ENCODE data around the gene AIFM3. TPM values are rescaled to one million over a fixed set of nuclear protein-coding genes. Genes with fewer than 3 reads are reported as not detected.

Gene AIFM3
- total RNA-seq, 1 experiment from 2014 or later: 9.7 TPM

GRCh38 chr22:20931126-20931654 is 35.9 kb upstream of the AIFM3 start:
- no peak for TF ChIP-seq CBX3 (IDR thresholded peaks at IDR 0.05; ENCODE audit: low read depth)
- no peak for TF ChIP-seq RAD21 (IDR thresholded peaks at IDR 0.05; ENCODE audit: low read depth)
- no peak for TF ChIP-seq SP1 (IDR thresholded peaks at IDR 0.05; ENCODE audit: low read depth)
- TF ChIP-seq ZNF274 (IDR thresholded peaks at IDR 0.05; ENCODE audit: low read depth, low read length): no peak
- no peak for TF ChIP-seq POLR2A (IDR thresholded peaks at IDR 0.05; ENCODE audit: borderline replicate concordance, extremely low read depth, insufficient read depth, insufficient read length)
- TF ChIP-seq JUND (IDR thresholded peaks at IDR 0.05): no peak
- no peak for TF ChIP-seq SRF (IDR thresholded peaks at IDR 0.05; ENCODE audit: low read depth)
- no peak for TF ChIP-seq ZFX (IDR thresholded peaks at IDR 0.05)
- TF ChIP-seq CTCF (IDR thresholded peaks at IDR 0.05 in 2 of 3, conservative IDR thresholded peaks at IDR 0.05 in 1 of 3; ENCODE audit: borderline replicate concordance in 1 of 3, insufficient read depth in 1 of 3, low read depth in 2 of 3, low read length in 2 of 3): no peak
- no peak for TF ChIP-seq FOSL1 (IDR thresholded peaks at IDR 0.05; ENCODE audit: low read depth)
- no peak for TF ChIP-seq TCF7L2 (IDR thresholded peaks at IDR 0.05; ENCODE audit: borderline replicate concordance, extremely low read depth, insufficient read depth, insufficient read length)
- no peak for TF ChIP-seq EZH2phosphoT487 (IDR thresholded peaks at IDR 0.05; ENCODE audit: borderline replicate concordance)
- Histone ChIP-seq H3K4me2 (ENCODE audit: low read length) (no peak overlapping the region), H2AFZ (ENCODE audit: low read depth, low read length, poor library complexity, severe bottlenecking) (no peak overlapping the region), H3K4me1 (ENCODE audit: control insufficient read depth in 1 of 2, insufficient read depth in 2 of 2, low read length in 2 of 2) (no peaks in the 10 kb centered on the region), H3K9me3 (ENCODE audit: control insufficient read depth in 1 of 2, insufficient read depth in 1 of 2, low read depth in 1 of 2, low read length in 2 of 2) (no peaks in the 10 kb centered on the region), H3K36me3 (ENCODE audit: control insufficient read depth in 1 of 2, insufficient read depth in 2 of 2, low read length in 2 of 2) (peaks cover 12 to 19% of the 10 kb centered on the region in 2 experiments; a peak in 3 of 4 replicates), H3K4me3 (replicated peaks in 1 of 2; ENCODE audit: low read depth in 1 of 2, low read length in 2 of 2) (no peak overlapping the region), H3K9me2 (ENCODE audit: insufficient read depth) (no peaks in the 10 kb centered on the region), H3K79me2 (ENCODE audit: insufficient read depth, low read length) (peaks cover 99% of the 10 kb centered on the region), H3K9ac (ENCODE audit: low read length) (no peak overlapping the region), H3K27me3 (ENCODE audit: insufficient read depth, low read length) (no peaks in the 10 kb centered on the region), H3K27ac (ENCODE audit: low read depth, low read length) (no peak overlapping the region), H4K20me1 (ENCODE audit: insufficient read depth) (peaks cover 33% of the 10 kb centered on the region; the same call in 1 of the 2 replicates)
- RAD21 ChIA-PET (ENCODE audit: low non-redundant PET in 1 of 2, low total read pairs in 2 of 2, uncharacterized antibody in 2 of 2, unreplicated experiment in 2 of 2): no interaction called here
- POLR2A ChIA-PET: interaction anchor here (1.2 kb wide), 1 partner anchor 9 kb away, joined by 3 read pairs; no protein-coding TSS in a partner anchor
- CTCF ChIA-PET: interaction anchor here (1.2 kb wide), 1 partner anchor 14 kb away, joined by 5 read pairs; the partner anchor contains the start of gene CRKL
- no peak for DNase-seq (ENCODE audit: low read depth, low spot score)
- no TSS peak for BruUV-seq (replicated peaks)
- ATAC-seq: no peak
- intact Hi-C loops (cut with micrococcal nuclease): no loop called here
